NCI-H1694 treated with DMSO at 0.1 percent for 48 hours (cell line): ENCODE data around the gene CELF4.

Experiments used
- DNase-seq: peaks from one replicate; lab custom pipeline; 2025; lab: John Stamatoyannopoulos, UW

The CELF4 gene

DNA sequence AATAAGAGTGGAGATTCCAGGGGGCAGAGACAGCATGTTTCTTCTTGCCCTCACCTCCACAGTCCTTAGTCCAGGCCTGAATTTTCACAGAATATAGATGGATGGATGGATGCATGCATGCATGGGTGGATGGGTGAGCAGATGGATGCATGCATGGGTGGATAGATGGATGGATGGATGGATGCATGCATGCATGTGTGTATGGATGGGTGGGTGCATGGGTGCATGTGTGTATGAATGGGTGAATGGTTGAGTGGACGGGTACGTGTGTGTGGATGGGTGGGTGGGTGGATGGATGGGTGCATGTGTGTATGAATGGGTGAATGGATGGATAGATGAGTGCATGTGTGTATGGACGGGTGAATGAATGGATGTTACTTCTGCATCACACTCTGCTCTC lies 153.3 kb downstream of the CELF4 start:
- DNase-seq = no peak

DNA sequence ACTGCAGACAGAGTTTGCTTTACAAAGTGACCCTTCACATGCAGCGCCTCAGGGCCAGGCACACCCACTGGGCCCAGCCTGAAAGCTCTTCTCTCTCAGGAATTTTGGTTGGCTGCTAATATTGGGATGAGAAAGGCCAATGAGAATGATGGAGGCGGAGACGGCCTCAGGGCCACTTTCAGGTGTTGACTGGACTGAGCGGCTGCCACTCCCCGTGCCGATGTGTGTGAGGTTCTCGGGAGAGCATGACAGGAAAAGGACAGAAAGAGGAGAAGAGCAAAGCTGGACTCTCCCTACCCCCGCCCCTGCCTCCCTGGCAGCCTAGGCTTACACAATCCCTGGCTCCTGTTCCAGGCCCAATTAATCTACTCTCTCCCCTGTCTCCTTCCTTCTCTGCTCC lies 155.7 kb downstream of the CELF4 start:
- DNase-seq = no peak

DNA sequence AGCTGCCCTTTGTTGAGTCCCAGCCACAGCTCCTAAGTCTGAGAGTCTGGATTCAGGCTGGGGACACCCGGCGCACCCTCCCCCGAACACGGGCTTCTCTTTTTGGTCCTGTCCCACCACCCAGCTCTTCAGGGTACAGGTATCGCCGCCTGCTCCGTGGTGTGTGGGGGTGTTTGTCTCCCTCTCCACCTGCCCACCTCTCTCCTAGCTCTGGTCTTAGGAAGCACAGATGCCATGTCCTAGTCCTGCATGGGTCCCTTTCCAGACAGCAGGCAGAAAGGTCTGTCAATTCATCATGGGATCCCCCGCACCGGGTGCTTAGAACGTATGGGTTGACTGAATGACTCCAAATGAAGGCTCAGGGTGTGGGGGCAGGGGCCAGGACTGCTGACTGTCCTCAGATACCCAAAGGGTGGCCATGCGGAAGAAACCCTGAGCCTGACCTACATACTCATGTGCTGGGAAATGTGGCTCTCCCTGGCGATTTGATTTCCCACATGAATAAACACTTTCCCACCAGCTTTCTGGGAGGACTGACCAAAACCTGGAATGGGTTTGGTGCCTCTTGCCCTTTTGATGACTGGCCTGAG lies 156.8 kb downstream of the CELF4 start:
- DNase-seq = no peak

DNA sequence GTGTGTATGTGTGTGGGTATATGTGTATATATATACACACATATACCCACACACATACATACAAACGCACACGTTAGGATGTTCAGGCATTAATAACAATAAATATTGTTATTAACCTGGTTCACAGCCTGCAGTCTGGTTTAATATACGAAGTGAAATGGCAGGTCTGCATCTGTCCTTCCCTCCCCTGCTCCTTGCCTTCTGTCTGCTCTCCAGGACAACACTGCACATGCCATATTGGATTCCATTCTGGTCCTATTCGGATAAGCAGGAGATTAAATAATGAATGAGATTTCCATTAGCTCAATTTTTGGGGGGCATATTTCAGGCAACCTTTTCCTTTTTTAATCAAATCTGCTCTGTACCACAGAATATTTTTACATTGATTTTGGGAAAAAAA lies 158.0 kb downstream of the CELF4 start:
- DNase-seq = no peak

DNA sequence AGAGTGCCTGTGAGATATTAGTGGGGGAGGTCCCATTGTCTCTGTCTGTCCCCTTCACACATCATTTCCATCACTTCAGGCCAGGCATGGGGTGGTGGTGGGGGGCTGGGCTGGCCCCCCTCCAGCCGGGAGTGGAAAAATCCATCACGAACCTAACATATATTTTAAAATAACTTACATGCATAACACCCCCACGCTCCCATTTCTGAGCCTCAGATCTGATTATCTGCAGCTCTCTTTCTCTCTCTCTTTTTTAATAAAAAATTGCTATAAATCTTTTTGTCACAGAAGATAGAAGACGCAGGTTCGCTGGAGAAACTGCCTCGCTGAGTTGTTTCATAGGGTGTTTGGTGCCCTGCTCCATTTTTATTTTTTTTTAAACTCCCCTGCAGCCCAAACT lies 159.8 kb downstream of the CELF4 start:
- no peak for DNase-seq

DNA sequence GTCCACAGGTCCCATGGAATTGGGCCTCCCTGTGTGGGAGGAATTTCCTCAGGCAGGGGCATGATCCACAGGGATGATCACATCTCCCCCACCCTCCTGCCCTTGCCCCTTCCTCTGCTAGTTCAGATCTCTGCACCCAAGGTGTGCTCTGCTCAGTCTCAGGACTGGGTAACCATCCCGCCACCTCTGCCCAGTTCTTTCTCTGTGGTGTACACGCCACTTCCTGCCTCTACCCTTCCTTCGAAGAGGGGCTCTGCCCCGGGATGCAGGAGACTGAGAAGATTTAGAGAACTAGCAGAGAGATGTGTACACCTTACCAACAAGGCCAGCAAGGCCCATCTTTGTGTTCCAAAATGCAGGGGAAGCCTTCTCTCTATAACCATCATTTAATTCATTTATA lies 160.4 kb downstream of the CELF4 start:
- no peak for DNase-seq

DNA sequence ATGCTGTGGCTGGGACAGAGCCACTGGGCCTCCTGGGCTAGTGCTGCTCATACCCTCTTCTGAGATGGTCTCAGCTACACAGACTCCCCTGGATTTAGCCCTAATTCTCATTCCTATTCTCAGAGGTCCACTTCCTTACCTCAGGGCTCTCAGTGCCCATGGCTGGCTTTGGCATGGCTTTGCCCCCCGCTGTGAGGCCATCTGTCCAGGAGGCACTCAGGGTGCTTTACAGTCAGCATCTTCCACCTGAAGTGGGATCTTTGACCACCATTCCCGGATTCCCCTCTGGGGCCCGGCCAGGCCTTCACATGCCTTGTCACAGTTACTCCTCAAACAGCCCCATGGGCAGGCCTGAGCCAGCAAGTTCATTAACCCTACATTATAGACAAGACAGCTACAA lies 161.8 kb downstream of the CELF4 start:
- no peak for DNase-seq

DNA sequence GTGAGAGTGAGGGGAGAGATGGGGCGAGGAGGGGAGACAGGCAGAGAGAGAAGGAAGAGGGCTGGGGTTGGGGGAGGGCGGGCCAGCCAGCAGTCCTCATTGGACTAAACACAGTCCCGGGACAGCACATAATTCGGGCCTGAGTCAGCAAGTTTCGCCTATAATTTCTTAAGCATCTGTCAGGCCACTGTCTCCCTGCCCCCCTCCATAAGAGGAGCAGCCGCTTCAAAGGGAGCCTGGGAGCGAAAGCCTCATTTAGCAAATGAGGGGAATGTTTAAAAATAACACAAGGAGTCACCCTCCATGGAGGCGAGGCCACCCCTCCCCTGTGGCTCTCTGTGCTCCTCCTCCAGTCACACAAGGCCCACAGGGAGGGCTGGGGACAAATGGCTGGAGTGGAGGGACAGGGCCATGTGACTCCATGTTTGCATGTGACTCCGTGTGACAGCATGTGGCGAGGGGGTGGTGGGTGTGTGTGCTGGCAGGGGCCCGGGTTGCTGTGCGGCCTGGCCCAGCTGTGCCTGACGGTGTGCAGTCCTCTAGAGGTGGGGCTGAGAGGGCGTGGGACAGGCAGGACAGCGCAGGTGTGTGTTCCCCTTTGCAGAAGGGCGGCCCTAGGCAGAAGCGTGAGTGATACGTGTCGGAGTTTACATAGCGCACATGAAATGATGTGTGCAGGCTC lies 162.4 kb downstream of the CELF4 start:
- DNase-seq = peak; percentile 57

DNA sequence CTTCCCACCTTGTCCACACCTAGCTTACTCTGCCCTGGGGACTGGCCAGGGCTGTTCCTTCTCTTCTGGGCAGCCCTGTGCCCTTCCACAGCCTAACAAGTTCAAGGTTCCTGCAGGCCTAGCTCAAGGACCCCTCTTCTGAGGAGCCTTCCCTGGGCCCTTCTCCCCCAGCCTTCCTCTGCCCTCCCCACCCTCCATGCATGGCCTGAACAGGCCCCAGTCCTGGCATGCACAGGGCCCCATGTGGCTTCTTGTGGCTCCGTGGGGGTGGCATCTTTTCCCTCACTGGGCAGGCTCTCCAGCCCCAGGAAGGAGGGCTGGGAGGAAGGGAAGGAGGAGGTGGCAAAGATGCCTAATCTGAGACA lies 162.9 kb downstream of the CELF4 start:
- no peak for DNase-seq

DNA sequence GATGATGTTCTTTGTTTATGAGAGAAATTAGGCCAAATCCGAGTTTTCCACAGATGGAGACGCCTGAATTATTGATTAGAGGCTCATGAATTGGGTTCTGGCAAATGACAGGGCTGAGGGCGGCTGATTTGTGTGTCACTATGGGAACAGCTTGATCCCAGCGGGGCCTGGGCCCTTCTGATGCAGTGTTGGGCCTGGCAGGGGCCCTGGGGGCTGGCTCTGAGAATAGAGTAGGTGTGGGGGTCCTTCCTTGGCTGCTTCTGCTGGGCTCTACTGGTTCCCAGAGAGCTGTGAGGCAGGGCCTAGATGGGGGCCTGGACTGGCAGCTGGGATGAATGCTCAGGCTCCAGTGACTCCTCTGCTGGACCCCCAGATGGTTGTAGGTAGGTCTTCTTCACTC lies 164.8 kb downstream of the CELF4 start:
- DNase-seq = no peak

DNA sequence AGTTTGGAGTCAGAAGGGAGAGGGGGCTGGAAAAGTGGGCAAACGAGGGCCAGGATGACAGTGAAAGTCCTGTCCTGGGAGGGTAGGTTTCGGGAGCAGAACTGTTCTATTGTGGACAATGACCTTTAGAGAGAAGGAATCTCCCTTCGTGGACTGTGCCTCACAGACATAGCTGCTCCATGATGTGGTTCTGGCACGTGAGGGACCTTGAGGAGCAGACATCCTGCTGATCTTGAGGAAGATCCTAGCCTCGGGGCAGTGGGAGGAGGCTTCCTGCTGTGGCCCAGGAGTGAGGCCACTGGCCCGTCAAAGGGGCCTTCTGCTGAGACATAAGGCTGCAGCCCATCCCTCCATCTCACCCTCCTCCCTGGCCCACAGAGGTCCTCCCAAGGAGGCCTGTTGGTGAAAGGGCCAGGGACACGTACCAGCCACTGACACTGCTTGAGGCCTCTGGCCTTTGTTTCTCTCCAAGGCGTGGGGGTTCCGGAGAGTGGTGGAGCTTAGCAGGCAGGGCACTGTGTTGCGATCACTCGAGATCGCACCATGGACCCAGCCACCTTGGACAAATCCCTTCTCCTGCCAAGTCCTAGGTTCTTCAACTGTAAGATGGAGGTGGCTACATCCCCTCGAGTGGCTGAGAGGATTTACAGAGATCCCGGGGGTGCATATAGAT lies 167.2 kb downstream of the CELF4 start:
- no peak for DNase-seq

DNA sequence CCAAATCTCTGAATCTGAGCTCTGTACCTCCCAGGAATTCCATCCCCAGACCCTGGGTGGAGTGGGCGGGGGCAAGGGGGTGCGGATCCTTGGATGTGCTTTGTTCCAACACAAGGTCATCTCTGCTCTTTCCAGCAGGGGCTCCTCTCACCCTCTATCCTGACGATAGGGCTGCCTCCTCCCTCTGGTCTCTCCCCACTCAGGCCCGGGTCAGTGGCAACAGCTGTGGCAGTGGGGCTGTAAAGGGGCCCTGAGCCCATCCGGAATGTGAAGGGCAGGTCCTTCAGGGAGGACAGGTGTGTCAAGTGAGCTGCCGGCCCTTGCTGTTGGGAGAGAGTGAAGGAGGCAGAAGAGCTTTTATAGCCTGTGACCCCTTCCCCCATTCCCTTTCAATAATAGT lies 167.8 kb downstream of the CELF4 start:
- no peak for DNase-seq

DNA sequence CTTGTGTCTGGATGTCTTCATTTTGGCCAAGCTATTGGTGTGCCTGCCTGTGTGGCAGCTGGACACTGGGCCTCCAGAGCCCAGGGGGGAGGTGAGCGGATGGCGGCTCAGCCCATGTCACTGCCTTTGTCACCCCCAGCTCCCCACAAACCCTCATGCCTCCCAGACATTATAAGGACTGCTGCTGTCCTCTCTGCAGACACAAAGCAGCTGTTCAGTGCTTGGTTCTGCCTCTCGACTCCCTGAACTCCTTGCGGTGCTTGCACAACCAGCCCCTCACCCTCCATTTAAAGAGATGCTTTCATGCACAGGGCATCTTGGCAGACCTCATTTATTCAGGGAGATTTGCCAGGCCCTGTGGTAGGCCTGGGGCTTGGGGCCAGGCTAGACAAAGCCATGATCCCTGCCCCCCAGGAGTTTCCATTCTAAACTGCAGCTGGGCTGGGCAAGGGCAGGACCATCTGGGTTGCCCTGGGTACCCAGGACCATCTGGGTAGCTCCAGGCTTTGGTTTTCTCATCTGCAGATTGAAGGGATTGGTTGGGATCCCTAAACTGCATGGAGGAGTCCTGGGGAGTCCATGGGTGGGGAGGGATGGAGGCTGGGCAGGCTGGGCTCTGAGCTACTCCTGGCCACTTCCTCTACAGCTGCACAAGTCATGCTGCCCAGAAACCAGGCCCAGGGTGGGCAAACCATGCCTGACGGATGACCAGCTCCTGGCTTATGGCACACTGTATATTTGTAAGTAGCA lies 168.5 kb downstream of the CELF4 start:
- no peak for DNase-seq

DNA sequence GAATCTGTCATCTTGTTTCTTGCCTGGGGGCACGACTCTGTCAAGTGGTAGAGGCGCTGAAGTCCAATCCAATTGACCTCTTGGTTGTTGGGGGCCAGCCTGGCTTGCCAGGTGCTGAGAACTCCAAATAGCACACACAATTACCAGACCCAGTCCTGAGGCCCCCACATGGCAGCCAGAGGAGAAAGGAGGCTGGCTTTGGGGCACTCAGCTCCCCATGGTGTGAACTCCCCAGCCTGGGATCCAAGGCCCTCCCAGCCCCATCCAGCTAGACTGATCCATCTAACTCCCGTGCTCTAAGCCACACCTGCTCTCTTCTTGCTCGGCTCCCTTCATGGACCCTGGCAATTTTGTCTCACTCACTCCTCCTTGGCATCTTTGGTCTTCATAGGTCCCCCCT lies 170.0 kb downstream of the CELF4 start:
- no peak for DNase-seq

DNA sequence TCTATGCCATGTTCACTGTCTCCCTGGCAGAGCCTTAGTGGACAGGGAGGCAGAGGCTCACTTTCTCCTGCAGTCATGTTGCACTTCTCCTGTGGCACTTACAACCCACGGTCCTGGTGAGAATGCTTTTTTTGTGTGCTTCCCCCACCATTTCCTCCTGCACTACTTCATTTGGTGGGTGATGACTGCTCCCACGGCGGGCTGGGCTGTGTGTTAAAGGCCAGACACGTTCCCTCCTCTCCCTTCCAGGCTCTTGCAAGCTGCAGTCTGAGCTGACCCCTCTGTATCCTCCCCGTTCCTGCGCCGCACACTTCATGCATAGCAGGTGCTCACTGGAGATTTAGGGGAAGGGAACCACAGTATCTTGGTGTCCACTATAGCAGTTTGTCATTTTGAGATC lies 170.5 kb downstream of the CELF4 start:
- DNase-seq = no peak

DNA sequence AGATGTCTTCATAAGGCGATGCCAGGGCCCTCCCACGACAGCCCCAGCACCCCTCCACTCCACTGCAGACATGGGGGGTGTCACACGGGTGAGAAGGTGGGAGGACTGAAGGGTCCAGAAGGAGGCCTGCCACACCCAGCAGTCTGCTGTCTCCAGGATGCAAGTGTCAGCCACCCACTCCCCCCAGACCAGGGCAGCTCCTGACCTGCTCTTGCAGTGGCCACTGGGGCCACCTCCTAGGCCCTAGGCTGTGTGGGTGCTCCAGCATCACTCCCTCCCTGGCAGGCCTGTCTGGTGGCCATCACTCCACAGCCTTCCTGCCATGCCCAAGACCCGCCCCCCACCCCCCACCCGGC lies 171.0 kb downstream of the CELF4 start:
- DNase-seq = no peak

DNA sequence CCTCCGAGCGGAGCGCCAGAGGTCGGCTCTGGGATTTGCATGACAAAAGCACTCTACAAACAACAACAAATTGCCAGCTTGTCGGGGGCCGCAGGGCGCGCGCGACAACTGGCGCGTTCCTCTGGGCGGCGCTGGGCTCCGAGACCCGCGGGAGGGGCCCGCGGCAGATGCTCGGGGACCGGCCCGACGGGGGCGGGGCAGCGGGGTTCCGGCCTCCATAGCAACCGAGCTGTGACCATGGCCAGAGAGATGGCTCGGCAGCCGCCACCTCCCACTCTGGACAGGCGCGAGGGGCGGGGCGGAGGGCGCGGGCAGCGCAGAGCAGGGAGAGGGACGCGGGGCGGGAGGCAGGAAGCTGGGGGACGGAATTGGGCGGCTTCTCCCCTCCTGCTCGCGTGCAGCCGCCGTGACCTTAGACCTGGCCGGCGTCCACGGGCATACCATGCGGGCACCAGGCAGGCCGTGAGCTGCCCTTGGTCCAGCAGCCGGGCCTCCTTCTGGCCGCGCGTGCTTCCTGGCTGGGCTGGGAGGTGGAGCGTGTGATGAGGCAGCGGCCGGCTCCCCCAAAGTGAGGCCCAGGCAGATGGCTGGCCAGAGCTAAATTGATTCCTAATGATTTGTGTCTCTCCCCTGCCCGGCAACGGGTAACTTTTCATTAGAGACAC lies 171.5 kb downstream of the CELF4 start:
- peak; percentile 22 for DNase-seq

DNA sequence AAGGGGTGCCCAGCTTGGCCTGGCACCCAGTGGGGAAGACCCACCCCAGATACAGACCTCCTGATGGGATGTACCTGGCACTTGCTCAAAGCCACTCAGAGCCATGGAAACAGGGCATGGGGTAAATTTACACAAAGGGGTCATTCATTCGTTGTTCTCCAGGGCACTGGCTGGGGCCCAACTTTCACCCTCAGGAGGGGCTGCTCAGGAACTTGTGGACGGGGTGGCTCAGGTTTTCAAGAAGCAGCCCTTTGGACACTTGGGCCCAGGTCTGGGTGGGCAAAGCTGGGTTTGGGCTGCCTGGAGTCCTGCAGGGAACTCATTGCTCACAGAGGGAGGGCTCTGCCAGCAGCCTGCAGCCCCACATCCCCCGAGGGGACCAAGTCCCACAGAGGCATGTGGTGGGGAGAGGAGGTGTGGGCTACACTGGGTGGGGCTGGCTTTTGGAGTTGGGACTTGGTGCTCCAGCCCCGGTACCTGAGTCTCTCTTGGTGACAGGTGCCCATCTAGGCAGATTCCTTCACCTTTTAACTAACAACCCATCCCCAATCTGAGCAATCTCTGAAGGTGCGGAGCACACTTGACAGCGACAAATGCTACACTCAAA lies 172.3 kb downstream of the CELF4 start:
- no peak for DNase-seq

DNA sequence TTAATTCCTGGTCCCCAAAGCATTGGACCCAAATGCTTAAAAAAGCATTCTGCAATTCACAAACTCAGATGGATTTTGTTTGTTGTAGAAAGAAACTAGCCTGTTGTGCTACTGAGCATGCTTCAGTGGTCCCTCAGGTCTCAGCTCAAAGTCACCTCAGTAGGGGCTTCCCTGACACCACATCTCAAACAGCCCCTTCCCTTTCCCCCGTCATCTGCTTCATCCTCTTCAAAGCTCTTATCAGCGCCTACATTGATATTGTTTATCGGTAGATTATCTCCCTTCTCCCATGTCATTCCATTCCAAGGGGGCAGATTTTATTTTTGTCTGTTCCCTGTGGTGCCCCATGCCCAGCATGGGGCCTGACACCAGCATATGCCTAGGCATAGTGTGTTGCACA lies 172.9 kb downstream of the CELF4 start:
- DNase-seq = no peak

DNA sequence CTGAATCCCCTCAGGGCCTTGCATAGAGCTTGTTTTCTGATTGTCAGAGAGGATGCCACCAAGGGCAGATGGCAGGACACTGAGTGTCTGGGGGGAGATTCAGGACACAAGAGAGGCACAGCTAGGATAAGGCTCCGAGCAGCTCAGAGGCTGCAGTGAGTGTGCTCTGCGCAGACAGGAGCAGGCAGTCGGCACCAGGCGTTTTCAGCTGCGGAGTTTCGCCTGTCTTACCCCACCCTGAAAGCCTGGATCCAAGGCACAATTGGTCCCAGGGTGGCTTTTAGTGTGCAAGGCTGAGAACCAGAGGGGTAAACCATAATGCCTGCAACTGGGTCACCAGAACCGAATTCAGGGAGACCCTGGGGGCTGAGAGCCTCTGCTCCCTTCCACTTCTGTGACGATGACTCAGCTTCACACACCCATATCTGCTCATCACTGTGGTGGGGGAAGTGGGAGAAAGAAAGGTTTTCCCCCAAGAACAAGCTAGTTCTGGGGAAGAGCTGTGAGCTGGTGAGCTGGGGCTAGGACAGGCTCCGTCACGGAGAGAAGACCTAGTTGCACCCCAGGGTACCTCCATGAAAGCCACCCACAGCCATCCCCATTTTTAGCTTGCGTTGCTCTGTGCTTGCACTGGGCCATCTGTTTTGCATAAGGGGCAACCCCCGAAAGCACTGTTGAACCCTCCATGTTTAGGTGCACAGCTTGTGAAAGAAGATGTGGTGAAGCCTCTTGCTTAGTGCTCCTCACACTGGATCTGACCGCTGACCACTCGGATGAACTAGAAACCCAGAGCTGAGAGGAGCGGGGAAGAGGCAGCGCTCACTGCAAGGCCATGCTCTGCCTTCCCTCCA lies 173.7 kb downstream of the CELF4 start:
- DNase-seq = no peak

DNA sequence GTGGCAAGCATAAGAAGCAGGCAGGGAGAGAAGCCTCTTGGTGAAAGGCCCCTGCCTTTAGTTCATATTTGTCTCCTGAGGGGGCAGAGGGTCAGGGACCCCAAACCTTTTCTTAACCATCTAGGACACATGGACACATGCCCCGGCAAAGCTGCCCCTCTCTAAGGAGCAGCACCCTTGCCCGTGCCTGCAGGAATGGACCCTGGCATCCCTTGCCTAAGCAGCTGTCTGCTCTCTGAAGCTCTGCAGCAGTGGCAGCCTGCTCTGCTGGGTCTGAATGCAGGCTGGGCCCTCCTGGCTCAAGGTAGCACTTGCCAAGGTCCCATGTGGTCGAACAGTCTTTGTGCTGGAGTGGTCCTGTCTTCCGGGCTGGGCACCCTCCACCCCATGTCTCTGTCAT lies 174.4 kb downstream of the CELF4 start:
- no peak for DNase-seq
